CD4-positive, alpha-beta T cell treated with Interleukin-17A for 1 hour (primary cell): Measurements from ENCODE around the gene GAR1.
A peak's percentile ranks its signal among the peaks of the same experiment; 100 is the strongest.
"Not testable (repeated sequence)": the region's sequence is repeated elsewhere in the genome, so short reads cannot be mapped to it uniquely, and the experiment has no call there.

ENCODE experiments used
- DNase-seq: peaks from one replicate; pipeline ENCODE4 v3.0.0-alpha.2; 2020

GAR1 gene

GRCh38 chr4:109815151-109816081, at the start of gene GAR1:
GAR1 (plus strand) TSS chr4:109815762; CDS start chr4:109816165, 403 bp downstream.
- peak; percentile 91 for DNase-seq

GRCh38 chr4:109782092-109782491, 33.5 kb upstream of the GAR1 start:
- not testable (repeated sequence) for DNase-seq

GRCh38 chr4:109786846-109787245, 28.7 kb upstream of the GAR1 start:
- no peak for DNase-seq

GRCh38 chr4:109787807-109788206, 27.8 kb upstream of the GAR1 start:
- DNase-seq = no peak

- no peak for DNase-seq
These were observed 20.5 kb upstream of the GAR1 start for GRCh38 chr4:109795059-109795458.

- no peak for DNase-seq
These were observed 16.7 kb upstream of the GAR1 start for GRCh38 chr4:109798866-109799265.

- no peak for DNase-seq
These were observed 14.3 kb upstream of the GAR1 start for GRCh38 chr4:109801099-109801789.

- no peak for DNase-seq
These were observed 13.7 kb upstream of the GAR1 start, which contains the start of gene CFI for GRCh38 chr4:109801895-109802319. CFI (minus strand) TSS chr4:109801999; CDS start chr4:109801971, 28 bp downstream.

- peak; percentile 48 for DNase-seq
These were observed 11.5 kb upstream of the GAR1 start for GRCh38 chr4:109803924-109804571.

- DNase-seq = no peak
These were observed 5.9 kb upstream of the GAR1 start for GRCh38 chr4:109809655-109810054.

GRCh38 chr4:109810552-109811387, 4.8 kb upstream of the GAR1 start:
- no peak for DNase-seq

- no peak for DNase-seq
These were observed 3.9 kb upstream of the GAR1 start for GRCh38 chr4:109811707-109812106.

- peak; percentile 65 for DNase-seq
These were observed 500 bp downstream of the GAR1 start for GRCh38 chr4:109816082-109816442.

- no peak for DNase-seq
These were observed 1.3 kb downstream of the GAR1 start for GRCh38 chr4:109816894-109817293.

- no peak for DNase-seq
These were observed 2.7 kb downstream of the GAR1 start for GRCh38 chr4:109818268-109818667.

GRCh38 chr4:109820563-109820962, 5.0 kb downstream of the GAR1 start:
- DNase-seq = no peak

- no peak for DNase-seq
These were observed 5.6 kb downstream of the GAR1 start for GRCh38 chr4:109821185-109821584.

GRCh38 chr4:109826719-109827118, 11.2 kb downstream of the GAR1 start:
- DNase-seq = peak; percentile 47

- no peak for DNase-seq
These were observed 12.1 kb downstream of the GAR1 start, which contains the start of gene RRH for GRCh38 chr4:109827672-109828071. RRH (plus strand) TSS chr4:109827972; CDS start chr4:109828028, 56 bp downstream.

GRCh38 chr4:109833756-109834155, 18.2 kb downstream of the GAR1 start:
- DNase-seq = no peak

GRCh38 chr4:109836985-109837384, 21.4 kb downstream of the GAR1 start:
- no peak for DNase-seq

GRCh38 chr4:109846395-109847098, 31.0 kb downstream of the GAR1 start:
- DNase-seq = no peak
